GM23248 (cell line): ENCODE results near the gene UBAP1.

Experiments used
- EZH2 ChIP-seq: fragments of 200-600 bp; sonication (generic); IDR thresholded peaks from 2 replicates; pipeline ENCODE4 v1.6.1; 2018; ENCODE audit warnings: antibody characterized with exemption, mild to moderate bottlenecking; ENCODE audit not compliant: insufficient read depth, poor library complexity, severe bottlenecking
- EZH2phosphoT487 ChIP-seq: fragments of 200-600 bp; sonication (generic); IDR thresholded peaks from 2 replicates; pipeline ENCODE4 v1.6.1; 2018; ENCODE audit warnings: antibody characterized with exemption, moderate library complexity, mild to moderate bottlenecking, low read depth; ENCODE audit not compliant: insufficient read depth

DNA sequence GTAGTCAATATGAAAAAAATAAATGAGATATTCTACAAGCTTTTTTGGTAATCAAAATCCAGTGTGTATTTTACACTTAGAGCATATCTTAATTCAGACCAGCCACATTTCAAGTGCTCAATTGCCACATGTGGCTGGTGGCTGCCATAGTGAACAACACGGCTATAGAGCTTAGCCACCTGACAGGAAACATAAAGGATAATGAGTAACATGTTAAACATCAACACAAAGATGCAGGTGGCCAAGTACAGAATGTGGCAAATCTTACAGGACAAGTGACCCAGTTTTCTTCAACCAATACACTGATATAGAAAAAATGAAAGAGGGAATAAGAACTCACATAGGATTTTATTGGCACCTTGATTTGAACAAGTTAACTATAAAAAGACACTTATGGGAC, 88.8 kb downstream of the UBAP1 start:
- TF ChIP-seq EZH2 (no peak), EZH2phosphoT487 (no peak)
